Measurements from ENCODE around the gene MYMX.
"Not testable (repeated sequence)": the region's sequence is repeated elsewhere in the genome, so short reads cannot be mapped to it uniquely, and the experiment has no call there.

The MYMX gene

GRCh38 chr6:44221291-44221960, 4.7 kb downstream of the MYMX start:
- peak; percentile 72 for DNase-seq

- no peak for DNase-seq
These were observed 5.2 kb downstream of the MYMX start for GRCh38 chr6:44221961-44222335.

GRCh38 chr6:44222486-44223318, 6.0 kb downstream of the MYMX start:
- peak; percentile 41 for DNase-seq

- peak; percentile 85 for DNase-seq
These were observed 6.7 kb downstream of the MYMX start, which contains the start of gene SLC29A1 for GRCh38 chr6:44223319-44224028. Gene SLC29A1 (plus strand): TSS chr6:44223595. CDS start chr6:44227314, 3,719 bp downstream.

GRCh38 chr6:44224029-44224964, 7.6 kb downstream of the MYMX start:
- DNase-seq: no peak

GRCh38 chr6:44224965-44225305, 8.2 kb downstream of the MYMX start:
- no peak for DNase-seq

GRCh38 chr6:44225579-44226325, 9.0 kb downstream of the MYMX start:
- DNase-seq: no peak

- peak; percentile 57 for DNase-seq
These were observed 9.8 kb downstream of the MYMX start for GRCh38 chr6:44226368-44227147.

GRCh38 chr6:44227148-44227793, 10.5 kb downstream of the MYMX start:
- DNase-seq: peak; percentile 47

GRCh38 chr6:44228031-44228430, 11.3 kb downstream of the MYMX start:
- no peak for DNase-seq

GRCh38 chr6:44228433-44228832, 11.7 kb downstream of the MYMX start:
- DNase-seq: no peak

GRCh38 chr6:44228836-44229235, 12.1 kb downstream of the MYMX start:
- no peak for DNase-seq

GRCh38 chr6:44229376-44230033, 12.8 kb downstream of the MYMX start:
- no peak for DNase-seq

GRCh38 chr6:44230034-44230675, 13.4 kb downstream of the MYMX start:
- DNase-seq: no peak

- DNase-seq: not testable (repeated sequence)
These were observed 14.7 kb downstream of the MYMX start for GRCh38 chr6:44231426-44231825.

GRCh38 chr6:44232676-44233566, 16.2 kb downstream of the MYMX start:
- no peak for DNase-seq

GRCh38 chr6:44233567-44234100, 16.9 kb downstream of the MYMX start:
- DNase-seq: no peak

Data from eye (tissue), 1 donor.